Adrenal gland (tissue), 5 donors: ENCODE results near the gene NFATC1.

ENCODE experiments used
- POLR2A ChIP-seq, 2 donors: fragments of 450-650 bp; IDR thresholded peaks; one replicate each; pipeline ENCODE4 v1.6.1; 2017; ENCODE audit warnings: antibody characterized with exemption in 2 of 2, mild to moderate bottlenecking in 2 of 2, moderate library complexity in 1 of 2
- TF ChIP-seq, protein P1 (sequence below), 6 experiments: fragments of 450-650 bp in 4 of 6; fragments of 200-600 bp in 2 of 6; sonication (generic) in 1 of 6; IDR thresholded peaks; 1 replicate in 5 of 6; 2 replicates in 1 of 6; pipeline versions ENCODE4 v1.5.1 to v1.8.0; 2016 to 2021; ENCODE audit warnings: antibody characterized with exemption in 6 of 6, mild to moderate bottlenecking in 2 of 6, moderate library complexity in 1 of 6
- donor health status: DM: no; HTN: no; CAD: no.

DNA sequence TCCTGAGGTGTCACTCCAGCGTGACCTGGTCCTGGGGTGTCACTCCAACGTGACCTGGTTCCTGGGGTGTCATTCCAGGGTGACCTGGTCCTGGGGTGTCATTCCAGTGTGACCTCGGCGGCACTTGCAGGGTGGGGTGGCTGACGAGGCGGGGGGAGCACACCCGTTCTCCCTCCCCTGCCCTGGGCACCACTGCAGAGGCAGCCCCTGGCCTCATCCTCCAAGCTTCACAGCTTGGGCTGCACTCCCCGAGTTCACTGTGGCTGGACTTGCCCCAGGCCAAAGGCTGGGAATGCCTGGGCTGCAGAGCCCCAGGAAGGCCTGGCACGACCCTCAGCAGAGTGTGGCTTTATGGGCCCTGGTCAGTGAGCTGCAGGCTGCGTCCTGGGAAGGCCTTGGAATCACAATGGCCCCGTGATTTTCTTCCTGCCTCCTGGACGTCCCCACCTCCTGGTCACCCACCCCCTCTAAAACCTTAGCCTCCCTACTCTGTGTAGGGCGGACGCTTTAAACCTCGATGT, 88.3 kb downstream of the NFATC1 start:
- no peak for TF ChIP-seq POLR2A (IDR thresholded peaks at IDR 0.05)
- TF ChIP-seq, protein P1, sequence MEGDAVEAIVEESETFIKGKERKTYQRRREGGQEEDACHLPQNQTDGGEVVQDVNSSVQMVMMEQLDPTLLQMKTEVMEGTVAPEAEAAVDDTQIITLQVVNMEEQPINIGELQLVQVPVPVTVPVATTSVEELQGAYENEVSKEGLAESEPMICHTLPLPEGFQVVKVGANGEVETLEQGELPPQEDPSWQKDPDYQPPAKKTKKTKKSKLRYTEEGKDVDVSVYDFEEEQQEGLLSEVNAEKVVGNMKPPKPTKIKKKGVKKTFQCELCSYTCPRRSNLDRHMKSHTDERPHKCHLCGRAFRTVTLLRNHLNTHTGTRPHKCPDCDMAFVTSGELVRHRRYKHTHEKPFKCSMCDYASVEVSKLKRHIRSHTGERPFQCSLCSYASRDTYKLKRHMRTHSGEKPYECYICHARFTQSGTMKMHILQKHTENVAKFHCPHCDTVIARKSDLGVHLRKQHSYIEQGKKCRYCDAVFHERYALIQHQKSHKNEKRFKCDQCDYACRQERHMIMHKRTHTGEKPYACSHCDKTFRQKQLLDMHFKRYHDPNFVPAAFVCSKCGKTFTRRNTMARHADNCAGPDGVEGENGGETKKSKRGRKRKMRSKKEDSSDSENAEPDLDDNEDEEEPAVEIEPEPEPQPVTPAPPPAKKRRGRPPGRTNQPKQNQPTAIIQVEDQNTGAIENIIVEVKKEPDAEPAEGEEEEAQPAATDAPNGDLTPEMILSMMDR (IDR thresholded peaks at IDR 0.05), result no peak
